Esophagus muscularis mucosa (tissue), 4 donors: ENCODE data around the gene HMGB3. TPM values are rescaled to one million over a fixed set of nuclear protein-coding genes. Genes with fewer than 3 reads are reported as not detected.

Experiments used
- DNase-seq: peaks from one replicate; pipeline ENCODE4 v3.0.0-alpha.2; 2017; ENCODE audit errors: extremely low spot score
- H3K27ac ChIP-seq, 4 donors: fragments of 200-600 bp; sonication (generic); replicated peaks in 1 of 4; 1 replicate in 3 of 4; 2 replicates in 1 of 4; pipeline ENCODE4 v1.5.1; 2016 to 2019; ENCODE audit warnings: mild to moderate bottlenecking in 1 of 4
- H3K27me3 ChIP-seq, 4 donors: fragments of 200-600 bp; sonication (generic); one replicate each; pipeline versions ENCODE4 v1.5.1 to v1.6.0; 2016 to 2019
- H3K36me3 ChIP-seq, 4 donors: fragments of 200-600 bp; sonication (generic); one replicate each; pipeline ENCODE4 v1.5.1; 2016 to 2019
- H3K4me1 ChIP-seq, 4 donors: fragments of 200-600 bp; sonication (generic); one replicate each; pipeline ENCODE4 v1.5.1; 2016 to 2019
- H3K4me3 ChIP-seq, 4 donors: fragments of 200-600 bp; sonication (generic); 1 replicate in 2 of 4; 2 replicates in 2 of 4; pipeline ENCODE4 v1.5.1; 2016 to 2019; ENCODE audit warnings: mild to moderate bottlenecking in 4 of 4, moderate library complexity in 1 of 4
- H3K9me3 ChIP-seq, 4 donors: fragments of 200-600 bp; sonication (generic); 1 replicate in 3 of 4; 2 replicates in 1 of 4; pipeline ENCODE4 v1.5.1; 2016 to 2019
- CTCF ChIP-seq, 3 experiments: fragments of 200-600 bp in 2 of 3; fragments of 450-650 bp in 1 of 3; sonication (generic) in 2 of 3; IDR thresholded peaks; one replicate each; pipeline ENCODE4 v1.5.1; 2017 to 2019; ENCODE audit warnings: antibody characterized with exemption in 3 of 3, mild to moderate bottlenecking in 2 of 3, moderate library complexity in 1 of 3
- EP300 ChIP-seq: sonication (generic); formaldehyde crosslinking; IDR thresholded peaks from one replicate; pipeline ENCODE4 v1.6.1; 2017; ENCODE audit warnings: antibody characterized with exemption
- POLR2A ChIP-seq: fragments of 450-650 bp; IDR thresholded peaks from one replicate; pipeline ENCODE4 v1.6.1; 2017; ENCODE audit warnings: antibody characterized with exemption, moderate library complexity, mild to moderate bottlenecking, low read depth
- POLR2AphosphoS5 ChIP-seq, 2 donors: sonication (generic); formaldehyde crosslinking; IDR thresholded peaks; one replicate each; pipeline ENCODE4 v1.6.1; 2017; ENCODE audit warnings: antibody characterized with exemption in 2 of 2
- WGBS: methylation state at CpG from one replicate; pipeline ENCODE4 v1.1.5; 2018; 5-methylcytosine and 5-hydroxymethylcytosine counted together
- intact Hi-C: fragments of 100-400 bp; cut with DNase I; formaldehyde crosslinking; loops from one replicate; pipeline ENCODE4 v1.15.1; 2023
- total RNA-seq, 4 donors: library from RNA; depleted of rRNA; stranded (reverse); fragments of >200 nt; gene quantifications; one replicate each; pipeline versions ENCODE4 v1.1.0 to v1.2.1, GENCODE V29; 2016

HMGB3 gene
- total RNA-seq, 4 donors from 2014 or later = 2.1 to 3.0 (median 2.7) TPM

GRCh38 chrX:150936556-150936955, 46.6 kb upstream of the HMGB3 start:
- Histone ChIP-seq H3K9me3 (peaks cover 0 to 8% (median 0%) of the 10 kb centered on the region in 4 donors), H3K4me3 (no peak overlapping the region), H3K27me3 (no peaks in the 10 kb centered on the region), H3K4me1 (peaks cover 0 to 4% (median 2%) of the 10 kb centered on the region in 4 donors), H3K27ac (no peak overlapping the region), H3K36me3 (no peaks in the 10 kb centered on the region)
- TF ChIP-seq EP300 (no peak), POLR2A (no peak), POLR2AphosphoS5 (IDR thresholded peaks at IDR 0.05) (no peak), CTCF (IDR thresholded peaks at IDR 0.05) (no peak)
- intact Hi-C loops = no loop called here
- 55% methylated on average over 6 of the region's 6 CpGs for WGBS
- no peak for DNase-seq

- WGBS = 74% methylated on average over 9 of the region's 9 CpGs
- intact Hi-C loops = no loop called here
- DNase-seq = no peak
- H3K9me3 ChIP-seq = peaks cover 0 to 8% (median 0%) of the 10 kb centered on the region in 4 donors
- no peak overlapping the region for H3K27ac ChIP-seq
- H3K36me3 ChIP-seq = no peaks in the 10 kb centered on the region
- no peaks in the 10 kb centered on the region for H3K4me1 ChIP-seq
- no peak overlapping the region for H3K4me3 ChIP-seq
- no peaks in the 10 kb centered on the region for H3K27me3 ChIP-seq
- TF ChIP-seq EP300 = no peak
- TF ChIP-seq POLR2AphosphoS5 (IDR thresholded peaks at IDR 0.05) = no peak
- no peak for TF ChIP-seq CTCF (IDR thresholded peaks at IDR 0.05)
- no peak for TF ChIP-seq POLR2A
Observed at GRCh38 chrX:150940844-150941495, 42.2 kb upstream of the HMGB3 start.

GRCh38 chrX:150941580-150941979, 41.6 kb upstream of the HMGB3 start:
- intact Hi-C loops = no loop called here
- WGBS = 46% methylated on average over 2 of the region's 2 CpGs
- peaks cover 0 to 8% (median 0%) of the 10 kb centered on the region in 4 donors for H3K9me3 ChIP-seq
- H3K4me1 ChIP-seq = no peaks in the 10 kb centered on the region
- no peaks in the 10 kb centered on the region for H3K27me3 ChIP-seq
- H3K4me3 ChIP-seq = no peak overlapping the region
- no peaks in the 10 kb centered on the region for H3K36me3 ChIP-seq
- no peak overlapping the region for H3K27ac ChIP-seq
- TF ChIP-seq EP300 (no peak), POLR2AphosphoS5 (IDR thresholded peaks at IDR 0.05) (no peak), CTCF (IDR thresholded peaks at IDR 0.05) (no peak), POLR2A (no peak)
- no peak for DNase-seq

- Histone ChIP-seq H3K27me3 (no peaks in the 10 kb centered on the region), H3K27ac (no peak overlapping the region), H3K4me3 (no peak overlapping the region), H3K9me3 (no peaks in the 10 kb centered on the region), H3K36me3 (no peaks in the 10 kb centered on the region), H3K4me1 (no peaks in the 10 kb centered on the region)
- no peak for DNase-seq
- WGBS = 66% methylated on average over 9 of the region's 9 CpGs
- intact Hi-C loops = no loop called here
- TF ChIP-seq EP300 = no peak
- no peak for TF ChIP-seq CTCF (IDR thresholded peaks at IDR 0.05)
- no peak for TF ChIP-seq POLR2A
- no peak for TF ChIP-seq POLR2AphosphoS5 (IDR thresholded peaks at IDR 0.05)
Observed at GRCh38 chrX:150942942-150943594, 40.1 kb upstream of the HMGB3 start.
